Panc1 (cell line): ENCODE results near the gene CCDC141. TPM values are rescaled to one million over a fixed set of nuclear protein-coding genes. Genes with fewer than 3 reads are reported as not detected.

Experiments used
- ATAC-seq: fragments of 200-7000 bp; cut with Tn5 transposase; 2 replicates; pipeline ENCODE4 v1.9.1; 2020; ENCODE audit warnings: mild to moderate bottlenecking, moderate library complexity
- BruUV-seq: library from RNA; stranded (reverse); fragments of 400-500 nt; replicated peaks from 2 replicates; lab custom pipeline; 2021; lab: Mats Ljungman, UMichigan
- CTCF ChIA-PET: fragments of 300-600 bp; sonication (Branson Sonifier 250); formaldehyde crosslinking; loops from one replicate; lab custom pipeline; 2022; ENCODE audit warnings: antibody characterized with exemption; lab: Charles Lee
- POLR2A ChIA-PET: fragments of 300-600 bp; sonication (Branson Sonifier 250); formaldehyde crosslinking; loops from one replicate; lab custom pipeline; 2022; ENCODE audit warnings: antibody characterized with exemption; lab: Charles Lee
- DNase-seq: peaks from one replicate; pipeline ENCODE4 v3.0.0-alpha.2; 2010; ENCODE audit warnings: low read depth, low spot score
- H3K27ac ChIP-seq: 2 replicates; pipeline ENCODE4 v1.5.1; 2011; ENCODE audit warnings: mild to moderate bottlenecking, low read length, inconsistent platforms
- H3K27me3 ChIP-seq: fragments of 200-500 bp; sonication (Bioruptor generic); 2 replicates; pipeline ENCODE4 v1.6.0; 2014; ENCODE audit warnings: low read length, inconsistent platforms; ENCODE audit not compliant: control insufficient read depth, insufficient read depth
- H3K36me3 ChIP-seq: fragments of 200-500 bp; sonication (Bioruptor generic); 2 replicates; pipeline ENCODE4 v1.5.1; 2014; ENCODE audit warnings: inconsistent platforms, mild to moderate bottlenecking, low read length, moderate library complexity; ENCODE audit not compliant: control insufficient read depth, insufficient read depth
- H3K4me1 ChIP-seq: 2 replicates; pipeline ENCODE4 v1.5.1; 2011; ENCODE audit warnings: inconsistent platforms, mild to moderate bottlenecking, low read length, moderate library complexity; ENCODE audit not compliant: control insufficient read depth, insufficient read depth
- H3K4me3 ChIP-seq, 2 experiments: 2 replicates each; pipeline ENCODE4 v1.5.1; 2011 to 2012; ENCODE audit warnings: low read depth in 2 of 2, low read length in 2 of 2, mild to moderate bottlenecking in 2 of 2, inconsistent platforms in 1 of 2, moderate library complexity in 1 of 2
- H3K9me3 ChIP-seq: fragments of 200-500 bp; sonication (Bioruptor generic); 2 replicates; pipeline ENCODE4 v1.5.1; 2014; ENCODE audit warnings: low read depth, mild to moderate bottlenecking, inconsistent platforms, low read length, moderate library complexity; ENCODE audit not compliant: control insufficient read depth, insufficient read depth
- CTCF ChIP-seq: fragments of 450-650 bp; IDR thresholded peaks from 2 replicates; pipeline ENCODE4 v1.5.1; 2017; ENCODE audit warnings: mild to moderate bottlenecking
- POLR2AphosphoS5 ChIP-seq: IDR thresholded peaks from 2 replicates; pipeline ENCODE4 v1.6.1; 2012; ENCODE audit warnings: mild to moderate bottlenecking, low read depth, low read length, moderate library complexity
- REST ChIP-seq, 2 experiments: IDR thresholded peaks; 2 replicates each; pipeline ENCODE4 v1.6.1; 2011 to 2012; ENCODE audit warnings: low read depth in 2 of 2, control low read depth in 1 of 2, low read length in 1 of 2, mild to moderate bottlenecking in 1 of 2, moderate library complexity in 1 of 2; ENCODE audit not compliant: insufficient read depth in 1 of 2
- SIN3A ChIP-seq: IDR thresholded peaks from 2 replicates; pipeline ENCODE4 v1.6.1; 2012; ENCODE audit warnings: low read depth, mild to moderate bottlenecking, low read length, moderate library complexity, borderline replicate concordance; ENCODE audit not compliant: insufficient read depth
- TCF7L2 ChIP-seq: IDR thresholded peaks from 2 replicates; pipeline ENCODE4 v1.6.1; 2011; ENCODE audit warnings: mild to moderate bottlenecking, low read depth, low read length, inconsistent platforms
- in situ Hi-C: cut with HindIII; loops from 2 replicates; pipeline ENCODE4 v1.10.0; 2016; ENCODE audit warnings: low sequenced_read_pairs, low pct_unique_long_range_greater_than_20kb
- intact Hi-C: fragments of 100-400 bp; cut with micrococcal nuclease; formaldehyde crosslinking; loops from one replicate; pipeline ENCODE4 v1.10.0; 2022; ENCODE audit not compliant: unreplicated experiment
- total RNA-seq: library from RNA; stranded (reverse); gene quantifications from one replicate; pipeline ENCODE4 v1.2.1, GENCODE V29; 2021; ENCODE audit not compliant: unreplicated experiment

The CCDC141 gene
- total RNA-seq, 1 experiment from 2014 or later, result 0.10 TPM

GRCh38 chr2:178846458-178846802 lies 203.5 kb downstream of the CCDC141 start:
- Histone ChIP-seq H3K4me1 (no peaks in the 10 kb centered on the region), H3K4me3 (no peak overlapping the region), H3K36me3 (no peaks in the 10 kb centered on the region), H3K9me3 (no peaks in the 10 kb centered on the region), H3K27ac (no peak overlapping the region), H3K27me3 (no peaks in the 10 kb centered on the region)
- in situ Hi-C loops, result no loop called here
- POLR2A ChIA-PET, result no interaction called here
- BruUV-seq, result no TSS peak
- TF ChIP-seq SIN3A (no peak), CTCF (no peak), REST (IDR thresholded peaks at IDR 0.05; ENCODE audit: insufficient read depth in 1 of 2, low read depth in 2 of 2, low read length in 1 of 2) (no peak), POLR2AphosphoS5 (no peak)
- CTCF ChIA-PET, result no interaction called here
- DNase-seq, result no peak
- intact Hi-C loops, result no loop called here
- ATAC-seq, result no peak

GRCh38 chr2:178845566-178846457 lies 204.1 kb downstream of the CCDC141 start:
- Histone ChIP-seq H3K27ac (no peak overlapping the region), H3K4me1 (no peaks in the 10 kb centered on the region), H3K27me3 (no peaks in the 10 kb centered on the region), H3K9me3 (no peaks in the 10 kb centered on the region), H3K4me3 (no peak overlapping the region), H3K36me3 (no peaks in the 10 kb centered on the region)
- POLR2A ChIA-PET, result no interaction called here
- in situ Hi-C loops, result no loop called here
- no TSS peak for BruUV-seq
- no peak for ATAC-seq
- CTCF ChIA-PET, result no interaction called here
- no peak for DNase-seq
- no peak for TF ChIP-seq POLR2AphosphoS5
- TF ChIP-seq CTCF, result no peak
- no peak for TF ChIP-seq TCF7L2
- TF ChIP-seq SIN3A, result no peak
- TF ChIP-seq REST (IDR thresholded peaks at IDR 0.05; ENCODE audit: insufficient read depth in 1 of 2, low read depth in 2 of 2, low read length in 1 of 2), result no peak
- intact Hi-C loops, result no loop called here
